Caco-2 (cell line): Measurements from ENCODE around the gene SLC2A4RG. TPM values are rescaled to one million over a fixed set of nuclear protein-coding genes. Genes with fewer than 3 reads are reported as not detected.

ENCODE experiments used
- BruUV-seq: library from RNA; stranded (reverse); fragments of 400-500 nt; replicated peaks from 2 replicates; lab custom pipeline; 2021; lab: Mats Ljungman, UMichigan
- CTCF ChIA-PET: fragments of 300-600 bp; sonication (Branson Sonifier 250); formaldehyde crosslinking; loops from one replicate; lab custom pipeline; 2022; ENCODE audit warnings: antibody characterized with exemption; lab: Charles Lee
- POLR2A ChIA-PET: fragments of 300-600 bp; sonication (Branson Sonifier 250); formaldehyde crosslinking; loops from one replicate; lab custom pipeline; 2022; ENCODE audit warnings: antibody characterized with exemption; lab: Charles Lee
- DNase-seq, 2 experiments: peaks; one replicate each; pipeline versions ENCODE4 v3.0.0 to v3.0.0-alpha.2; 2020 to 2022
- H3K27me3 ChIP-seq: replicated peaks from 2 replicates; pipeline ENCODE4 v1.6.0; 2011; ENCODE audit warnings: low read length; ENCODE audit not compliant: control insufficient read depth, insufficient read depth
- H3K36me3 ChIP-seq: 2 replicates; pipeline ENCODE4 v1.5.1; 2011; ENCODE audit warnings: low read length; ENCODE audit not compliant: control insufficient read depth, insufficient read depth
- H3K4me1 ChIP-seq: fragments of 250-450 bp; sonication (Bioruptor Pico); 2 replicates; pipeline ENCODE4 v1.5.1; 2020; ENCODE audit warnings: mild to moderate bottlenecking
- H3K4me3 ChIP-seq: 2 replicates; pipeline ENCODE4 v1.5.1; 2011; ENCODE audit warnings: low read depth, mild to moderate bottlenecking, control low read depth, low read length
- H3K9me3 ChIP-seq: fragments of 250-450 bp; sonication (Bioruptor Pico); 2 replicates; pipeline ENCODE4 v1.5.1; 2020; ENCODE audit warnings: mild to moderate bottlenecking, moderate library complexity
- H3K27ac Mint-ChIP-seq: one replicate; pipeline ENCODE4 v1.8.0; 2022; ENCODE audit warnings: mixed read lengths; ENCODE audit not compliant: unreplicated experiment
- H3K27me3 Mint-ChIP-seq: one replicate; pipeline ENCODE4 v1.8.0; 2022; ENCODE audit warnings: mixed read lengths; ENCODE audit not compliant: insufficient read depth, unreplicated experiment
- H3K36me3 Mint-ChIP-seq: one replicate; pipeline ENCODE4 v1.8.0; 2022; ENCODE audit warnings: mild to moderate bottlenecking, mixed read lengths; ENCODE audit not compliant: insufficient read depth, unreplicated experiment
- H3K4me1 Mint-ChIP-seq: one replicate; pipeline ENCODE4 v1.8.0; 2022; ENCODE audit warnings: low read depth, mixed read lengths; ENCODE audit not compliant: unreplicated experiment
- H3K4me3 Mint-ChIP-seq: one replicate; pipeline ENCODE4 v1.8.0; 2022; ENCODE audit warnings: mild to moderate bottlenecking, moderate library complexity, mixed read lengths; ENCODE audit not compliant: unreplicated experiment
- H3K9me3 Mint-ChIP-seq: one replicate; pipeline ENCODE4 v1.8.0; 2022; ENCODE audit warnings: mixed read lengths; ENCODE audit not compliant: unreplicated experiment
- intact Hi-C: fragments of 100-400 bp; cut with micrococcal nuclease; formaldehyde crosslinking; loops from one replicate; pipeline ENCODE4 v1.10.0; 2022; ENCODE audit not compliant: unreplicated experiment
- total RNA-seq: library from RNA; stranded (reverse); gene quantifications from 2 replicates; pipeline ENCODE4 v1.2.3, GENCODE V29; 2022
- TF ChIP-seq, protein P1 (sequence below), 2 experiments: fragments of 200-600 bp in 1 of 2; IDR thresholded peaks; 1 replicate in 1 of 2; 2 replicates in 1 of 2; pipeline versions ENCODE4 v1.5.1 to v1.8.0; 2011 to 2022; ENCODE audit warnings: antibody characterized with exemption in 1 of 2, control low read depth in 1 of 2, inconsistent platforms in 1 of 2, low read depth in 1 of 2, low read length in 1 of 2, mild to moderate bottlenecking in 1 of 2, moderate library complexity in 1 of 2; ENCODE audit not compliant: insufficient read depth in 1 of 2, severe bottlenecking in 1 of 2, unreplicated experiment in 1 of 2

The SLC2A4RG gene
- total RNA-seq, 1 experiment from 2014 or later: 234 TPM

DNA sequence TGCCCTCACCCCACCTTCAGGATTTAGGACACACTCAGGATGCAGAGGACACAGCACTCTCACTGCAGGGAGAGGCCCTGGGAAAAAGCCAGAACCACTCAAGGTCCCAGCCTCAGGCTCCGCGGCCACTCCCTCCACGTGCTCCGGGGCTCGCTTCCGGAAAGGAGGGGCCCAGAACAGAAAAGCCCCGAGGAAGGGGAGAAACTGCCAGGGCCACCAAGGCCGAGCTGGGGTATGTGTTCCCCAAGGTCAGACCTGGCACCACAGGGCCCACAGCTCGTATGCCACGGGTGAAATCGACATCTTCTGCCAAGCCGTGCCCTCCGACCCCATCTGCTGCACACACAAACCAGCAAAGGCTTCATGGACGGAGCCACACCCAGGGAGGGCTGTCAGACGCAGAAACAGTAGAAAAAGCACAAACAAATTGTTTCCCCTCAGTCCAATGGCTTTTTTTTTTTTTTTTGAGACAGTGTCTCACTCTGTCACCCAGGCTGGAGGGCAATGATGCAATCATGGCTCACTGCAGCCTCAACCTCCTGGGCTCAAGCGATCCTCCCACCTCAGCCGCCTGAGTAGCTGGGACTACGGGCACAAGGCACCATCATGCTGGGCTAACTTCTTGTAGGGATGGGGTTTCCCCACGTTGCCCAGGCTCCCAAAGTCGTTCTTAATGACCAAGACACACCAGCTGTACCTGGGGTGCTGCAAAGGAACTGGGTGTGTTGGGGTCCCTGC lies 33.4 kb downstream of the SLC2A4RG start:
- no peak for DNase-seq
- ChIA-PET CTCF (no interaction called here), POLR2A (no interaction called here)
- no TSS peak for BruUV-seq
- no peak overlapping the region for H3K4me3 Mint-ChIP-seq
- intact Hi-C loops: no loop called here
- TF ChIP-seq, protein P1, sequence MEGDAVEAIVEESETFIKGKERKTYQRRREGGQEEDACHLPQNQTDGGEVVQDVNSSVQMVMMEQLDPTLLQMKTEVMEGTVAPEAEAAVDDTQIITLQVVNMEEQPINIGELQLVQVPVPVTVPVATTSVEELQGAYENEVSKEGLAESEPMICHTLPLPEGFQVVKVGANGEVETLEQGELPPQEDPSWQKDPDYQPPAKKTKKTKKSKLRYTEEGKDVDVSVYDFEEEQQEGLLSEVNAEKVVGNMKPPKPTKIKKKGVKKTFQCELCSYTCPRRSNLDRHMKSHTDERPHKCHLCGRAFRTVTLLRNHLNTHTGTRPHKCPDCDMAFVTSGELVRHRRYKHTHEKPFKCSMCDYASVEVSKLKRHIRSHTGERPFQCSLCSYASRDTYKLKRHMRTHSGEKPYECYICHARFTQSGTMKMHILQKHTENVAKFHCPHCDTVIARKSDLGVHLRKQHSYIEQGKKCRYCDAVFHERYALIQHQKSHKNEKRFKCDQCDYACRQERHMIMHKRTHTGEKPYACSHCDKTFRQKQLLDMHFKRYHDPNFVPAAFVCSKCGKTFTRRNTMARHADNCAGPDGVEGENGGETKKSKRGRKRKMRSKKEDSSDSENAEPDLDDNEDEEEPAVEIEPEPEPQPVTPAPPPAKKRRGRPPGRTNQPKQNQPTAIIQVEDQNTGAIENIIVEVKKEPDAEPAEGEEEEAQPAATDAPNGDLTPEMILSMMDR (IDR thresholded peaks at IDR 0.05; ENCODE audit: insufficient read depth in 1 of 2, low read depth in 1 of 2, low read length in 1 of 2, severe bottlenecking in 1 of 2, unreplicated experiment in 1 of 2): no peak
- no peaks in the 10 kb centered on the region for H3K9me3 Mint-ChIP-seq
- no peak overlapping the region for H3K27ac Mint-ChIP-seq
- Histone ChIP-seq H3K36me3 (no peaks in the 10 kb centered on the region), H3K9me3 (no peaks in the 10 kb centered on the region), H3K27me3 (no peaks in the 10 kb centered on the region), H3K4me3 (no peak overlapping the region), H3K4me1 (no peaks in the 10 kb centered on the region)
- H3K36me3 Mint-ChIP-seq: no peaks in the 10 kb centered on the region
- no peaks in the 10 kb centered on the region for H3K27me3 Mint-ChIP-seq
- no peaks in the 10 kb centered on the region for H3K4me1 Mint-ChIP-seq

DNA sequence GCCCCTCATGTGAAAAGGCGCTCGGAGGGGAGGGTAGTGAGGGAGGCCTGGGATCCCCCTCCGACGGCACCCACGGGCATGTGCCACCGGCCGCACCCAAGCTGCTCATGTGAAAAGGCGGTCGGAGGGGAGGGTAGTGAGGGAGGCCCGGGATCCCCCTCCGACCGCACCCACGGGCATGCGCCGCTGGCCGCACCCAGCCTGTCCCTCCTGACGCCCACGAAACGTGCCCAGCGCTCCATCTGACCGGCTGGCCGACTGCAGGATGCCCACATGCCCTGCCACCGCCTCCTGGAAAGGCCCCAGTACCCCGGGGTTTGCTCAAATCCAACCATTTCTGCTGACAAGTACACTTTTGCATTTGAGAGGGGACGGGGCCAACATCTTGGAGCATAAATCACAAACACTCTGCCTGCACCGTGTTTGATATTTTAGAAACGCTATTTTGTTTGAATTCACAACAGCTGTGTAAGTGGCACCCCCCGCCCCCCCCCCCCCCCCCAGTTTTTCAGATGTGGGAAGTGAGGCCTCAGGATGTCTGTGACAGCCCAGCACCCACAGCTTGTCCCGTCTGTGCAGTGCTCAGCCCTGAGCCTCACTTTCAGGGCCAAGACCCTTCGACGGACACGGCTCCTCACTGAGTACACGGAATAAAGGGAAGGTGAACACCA lies 34.1 kb downstream of the SLC2A4RG start:
- CTCF ChIA-PET: no interaction called here
- H3K9me3 ChIP-seq: no peaks in the 10 kb centered on the region

DNA sequence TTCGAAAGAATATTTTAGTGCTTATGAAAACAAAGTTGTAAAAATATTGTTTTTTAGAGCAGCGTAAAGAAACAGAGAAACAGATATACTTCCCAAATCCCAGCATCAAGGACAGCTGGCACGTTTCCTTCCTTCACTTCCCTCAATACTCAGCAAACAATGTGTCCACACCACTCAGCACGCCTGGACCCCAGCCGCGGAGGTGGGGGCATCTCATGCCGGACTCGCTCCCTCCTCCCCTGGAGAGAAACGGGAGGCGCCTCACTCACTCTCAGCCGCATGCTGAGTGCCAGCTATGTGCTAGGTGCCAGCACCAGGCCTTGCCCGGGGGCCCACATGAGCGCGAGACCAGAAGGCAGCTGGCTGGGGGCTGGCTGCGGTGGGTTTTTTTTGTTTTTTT lies 34.7 kb downstream of the SLC2A4RG start:
- Mint-ChIP-seq H3K4me1 (no peaks in the 10 kb centered on the region), H3K27ac (no peak overlapping the region), H3K36me3 (no peaks in the 10 kb centered on the region), H3K27me3 (no peaks in the 10 kb centered on the region), H3K9me3 (no peaks in the 10 kb centered on the region), H3K4me3 (no peak overlapping the region)
- intact Hi-C loops: no loop called here
- no peak overlapping the region for H3K4me3 ChIP-seq
- BruUV-seq: no TSS peak
- no peaks in the 10 kb centered on the region for H3K27me3 ChIP-seq
- DNase-seq: no peak
- CTCF ChIA-PET: interaction anchor here (0.7 kb wide), 1 partner anchor 12 kb away, joined by 3 read pairs; no protein-coding TSS in a partner anchor
- no peaks in the 10 kb centered on the region for H3K9me3 ChIP-seq
- no peaks in the 10 kb centered on the region for H3K4me1 ChIP-seq
- POLR2A ChIA-PET: no interaction called here
- no peaks in the 10 kb centered on the region for H3K36me3 ChIP-seq
- TF ChIP-seq, protein P1 (IDR thresholded peaks at IDR 0.05; ENCODE audit: insufficient read depth in 1 of 2, low read depth in 1 of 2, low read length in 1 of 2, severe bottlenecking in 1 of 2, unreplicated experiment in 1 of 2): no peak

More for the DNA sequence above, 34.1 kb downstream of the SLC2A4RG start:
- no TSS peak for BruUV-seq
- H3K4me1 ChIP-seq: no peaks in the 10 kb centered on the region
- Mint-ChIP-seq H3K4me3 (no peak overlapping the region), H3K27ac (no peak overlapping the region), H3K4me1 (no peaks in the 10 kb centered on the region), H3K9me3 (no peaks in the 10 kb centered on the region), H3K36me3 (no peaks in the 10 kb centered on the region), H3K27me3 (no peaks in the 10 kb centered on the region)
- POLR2A ChIA-PET: no interaction called here
- no peaks in the 10 kb centered on the region for H3K36me3 ChIP-seq
- H3K4me3 ChIP-seq: no peak overlapping the region
- no peaks in the 10 kb centered on the region for H3K27me3 ChIP-seq
- intact Hi-C loops: no loop called here
- TF ChIP-seq, protein P1 (IDR thresholded peaks at IDR 0.05; ENCODE audit: insufficient read depth in 1 of 2, low read depth in 1 of 2, low read length in 1 of 2, severe bottlenecking in 1 of 2, unreplicated experiment in 1 of 2): no peak
- DNase-seq: no peak
